B cell (primary cell): ENCODE data around the gene GPAT3. TPM values are rescaled to one million over a fixed set of nuclear protein-coding genes. Genes with fewer than 3 reads are reported as not detected.

Experiments
- ATAC-seq: fragments of 200-7000 bp; cut with Tn5 transposase; one replicate; pipeline ENCODE4 v1.10.0; 2021; ENCODE audit warnings: low read depth, mild to moderate bottlenecking, moderate number of reproducible peaks, moderate library complexity
- CTCF ChIA-PET: fragments of 350-600 bp; sonication (Branson Sonifier 250); formaldehyde crosslinking; loops from one replicate; lab custom pipeline; 2021; ENCODE audit warnings: antibody characterized with exemption, inconsistent platforms; lab: Charles Lee
- POLR2A ChIA-PET: fragments of 350-600 bp; sonication (Branson Sonifier 250); formaldehyde crosslinking; loops from one replicate; lab custom pipeline; 2021; ENCODE audit warnings: antibody characterized with exemption; lab: Charles Lee
- DNase-seq: peaks from one replicate; pipeline ENCODE4 v3.0.0; 2013
- H2AFZ ChIP-seq: 2 replicates; pipeline ENCODE4 v1.6.1; 2012; ENCODE audit warnings: mild to moderate bottlenecking, low read depth, low read length; ENCODE audit not compliant: insufficient read depth, poor library complexity, severe bottlenecking
- H3K27ac ChIP-seq, 2 donors: 1 replicate in 1 of 2; 2 replicates in 1 of 2; pipeline ENCODE4 v1.5.1; 2012 to 2013; ENCODE audit warnings: low read length in 2 of 2, mild to moderate bottlenecking in 2 of 2, moderate library complexity in 1 of 2
- H3K27me3 ChIP-seq, 4 experiments: fragments of 200-600 bp in 1 of 4; sonication (generic) in 1 of 4; replicated peaks in 1 of 4; 1 replicate in 2 of 4; 2 replicates in 2 of 4; pipeline versions ENCODE4 v1.6.1 to v1.7.0; 2013 to 2016; ENCODE audit warnings: low read length in 3 of 4, mild to moderate bottlenecking in 2 of 4, mixed read lengths in 1 of 4, moderate library complexity in 1 of 4; ENCODE audit not compliant: insufficient read depth in 4 of 4, control insufficient read depth in 3 of 4; ENCODE audit errors: control extremely low read depth in 1 of 4
- H3K36me3 ChIP-seq, 2 experiments: replicated peaks in 1 of 2; 1 replicate in 1 of 2; 2 replicates in 1 of 2; pipeline versions ENCODE4 v1.6.1 to v1.7.1; 2013; ENCODE audit warnings: low read length in 1 of 2; ENCODE audit not compliant: insufficient read depth in 2 of 2, control insufficient read depth in 1 of 2; ENCODE audit errors: control extremely low read depth in 1 of 2, extremely low read depth in 1 of 2
- H3K4me1 ChIP-seq, 2 donors: fragments of 200-600 bp in 1 of 2; sonication (generic) in 1 of 2; 1 replicate in 1 of 2; 2 replicates in 1 of 2; pipeline versions ENCODE4 v1.5.1 to v1.6.1; 2013 to 2017; ENCODE audit warnings: low read length in 2 of 2; ENCODE audit not compliant: control insufficient read depth in 2 of 2, insufficient read depth in 2 of 2
- H3K4me2 ChIP-seq: replicated peaks from 2 replicates; pipeline ENCODE3; 2012; ENCODE audit warnings: mild to moderate bottlenecking, low read depth, low read length; ENCODE audit not compliant: poor library complexity, severe bottlenecking
- H3K4me3 ChIP-seq, 5 experiments: fragments of 200-600 bp in 1 of 5; sonication (generic) in 1 of 5; 1 replicate in 3 of 5; 2 replicates in 2 of 5; pipeline versions ENCODE4 v1.5.1 to v1.7.0; 2011 to 2016; ENCODE audit warnings: low read length in 4 of 5, mild to moderate bottlenecking in 4 of 5, low read depth in 2 of 5, control low read depth in 1 of 5, moderate library complexity in 1 of 5; ENCODE audit not compliant: insufficient read depth in 1 of 5; ENCODE audit errors: control extremely low read depth in 1 of 5, extremely low read depth in 1 of 5
- H3K79me2 ChIP-seq: fragments of 200-600 bp; sonication (generic); one replicate; pipeline ENCODE4 v1.6.0; 2016; ENCODE audit warnings: low read length; ENCODE audit not compliant: control insufficient read depth, insufficient read depth
- H3K9ac ChIP-seq: fragments of 200-600 bp; sonication (generic); 2 replicates; pipeline ENCODE4 v1.6.1; 2017; ENCODE audit warnings: mild to moderate bottlenecking, low read length, moderate library complexity
- H3K9me3 ChIP-seq, 3 donors: one replicate each; pipeline versions ENCODE4 v1.6.1 to v1.7.1; 2013; ENCODE audit warnings: low read length in 2 of 3; ENCODE audit not compliant: control insufficient read depth in 2 of 3, insufficient read depth in 1 of 3; ENCODE audit errors: control extremely low read depth in 1 of 3
- H4K20me1 ChIP-seq: 2 replicates; pipeline ENCODE4 v1.6.0; 2012; ENCODE audit warnings: mild to moderate bottlenecking, low read length; ENCODE audit not compliant: insufficient read depth, control insufficient read depth, poor library complexity, severe bottlenecking
- H3K27ac Mint-ChIP-seq: one replicate; pipeline ENCODE4 v1.8.0; 2021; ENCODE audit warnings: mixed read lengths
- H3K27me3 Mint-ChIP-seq: one replicate; pipeline ENCODE4 v1.8.0; 2021; ENCODE audit warnings: mixed read lengths
- H3K4me1 Mint-ChIP-seq: one replicate; pipeline ENCODE4 v1.8.0; 2021; ENCODE audit warnings: mixed read lengths
- H3K4me3 Mint-ChIP-seq: one replicate; pipeline ENCODE4 v1.8.0; 2021; ENCODE audit warnings: mixed read lengths
- H3K9me3 Mint-ChIP-seq: one replicate; pipeline ENCODE4 v1.8.0; 2022; ENCODE audit warnings: mixed read lengths; ENCODE audit not compliant: insufficient read depth
- CTCF ChIP-seq: fragments of 200-600 bp; IDR thresholded peaks from one replicate; pipeline ENCODE4 v1.8.0; 2022; ENCODE audit warnings: antibody characterized with exemption, mild to moderate bottlenecking
- EZH2 ChIP-seq: IDR thresholded peaks from 2 replicates; pipeline ENCODE4 v1.6.1; 2012; ENCODE audit warnings: borderline replicate concordance, low read depth, mild to moderate bottlenecking, moderate library complexity, low read length; ENCODE audit not compliant: insufficient read depth, poor library complexity, severe bottlenecking
- WGBS: methylation state at CpG from one replicate; pipeline ENCODE4 v1.1.5; 2013; ENCODE audit warnings: missing lambda C conversion rate; ENCODE audit not compliant: insufficient coverage; 5-methylcytosine and 5-hydroxymethylcytosine counted together
- intact Hi-C: fragments of 100-400 bp; cut with micrococcal nuclease; formaldehyde crosslinking; loops from one replicate; pipeline ENCODE4 v1.10.0; 2022
- polyA plus RNA-seq: library from polyadenylated mRNA; depleted of rRNA; stranded (reverse); fragments of >200 nt; gene quantifications from 2 replicates; pipeline ENCODE4 v1.2.3, GENCODE V29; 2012
- total RNA-seq, 2 donors: library from RNA; stranded (reverse); fragments of 120-200 nt in 1 of 2; gene quantifications; 1 replicate in 1 of 2; 2 replicates in 1 of 2; pipeline versions ENCODE4 v1.2.3 to v1.2.4, GENCODE V29; 2013 to 2022

The GPAT3 gene
- total and polyA plus RNA-seq, 2 donors (not counting 1 experiment from before 2014, with no cell fraction given) = 0.06 to 0.89 TPM

DNA sequence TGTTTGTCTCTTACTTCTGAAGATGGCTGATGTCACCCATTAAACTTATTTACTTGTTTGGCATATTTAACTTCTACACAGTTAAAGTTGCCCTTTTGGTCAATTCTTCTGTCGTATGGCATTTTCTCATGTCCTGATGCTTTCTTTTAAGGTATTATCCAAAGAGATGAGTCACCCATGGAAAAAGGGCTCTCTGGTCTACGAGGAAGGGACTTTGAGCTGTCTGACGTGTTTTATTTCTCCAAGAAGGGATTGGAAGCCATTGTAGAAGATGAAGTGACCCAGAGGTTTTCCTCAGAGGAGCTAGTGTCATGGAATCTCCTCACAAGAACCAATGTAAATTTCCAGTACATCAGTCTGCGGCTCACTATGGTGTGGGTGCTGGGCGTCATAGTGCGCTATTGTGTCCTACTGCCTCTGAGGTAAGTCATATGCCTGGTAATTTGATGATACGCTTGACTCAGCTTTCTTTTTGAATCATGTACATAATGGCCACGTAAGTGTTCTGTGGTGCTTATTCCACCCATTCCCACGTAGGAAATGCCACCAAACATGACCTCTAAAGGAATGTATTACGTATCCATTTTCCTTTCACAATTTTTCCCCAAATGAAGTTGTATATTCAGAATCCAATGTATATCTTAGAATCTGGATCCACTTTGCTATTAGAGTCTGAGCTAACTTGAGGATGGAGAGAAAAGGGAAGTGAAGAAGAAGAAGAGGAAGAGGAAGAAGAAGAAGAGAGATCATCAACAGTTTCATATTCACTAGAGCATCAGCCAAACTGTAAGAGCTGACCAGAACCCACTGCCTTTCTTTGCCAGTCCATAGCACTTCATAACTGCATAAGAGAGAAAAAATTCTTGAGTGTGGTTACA, 45.7 kb downstream of the GPAT3 start:
- peak overlapping the region; percentile 39 to 49 for H3K27ac ChIP-seq
- intact Hi-C loops = loop anchor here (2.0 to 5.0 kb wide), 3 partner anchors 45 to 73 kb away; partner anchors contain the start of gene GPAT3
- H2AFZ ChIP-seq = peak overlapping the region; percentile 51
- H3K27me3 ChIP-seq = no peaks in the 10 kb centered on the region
- peak overlapping the region; percentile 55 for H3K4me2 ChIP-seq
- no peak for TF ChIP-seq CTCF
- TF ChIP-seq EZH2 = no peak
- 83% methylated on average over 2 of the region's 10 CpGs for WGBS
- Mint-ChIP-seq H3K9me3 (no peaks in the 10 kb centered on the region), H3K4me3 (peak overlapping the region; percentile 75), H3K27ac (peak overlapping the region; percentile 80), H3K4me1 (peaks cover 19% of the 10 kb centered on the region), H3K27me3 (no peaks in the 10 kb centered on the region)
- peak overlapping the region in 3 of 5 experiments; percentile 16 to 45 (median 33) for H3K4me3 ChIP-seq
- no peaks in the 10 kb centered on the region for H3K9me3 ChIP-seq
- POLR2A ChIA-PET = no interaction called here
- H3K36me3 ChIP-seq = no peaks in the 10 kb centered on the region
- H3K9ac ChIP-seq = peak overlapping the region; percentile 8
- ATAC-seq = peak; percentile 85
- peaks cover 14 to 17% of the 10 kb centered on the region in 2 donors for H3K4me1 ChIP-seq
- DNase-seq = peak; percentile 77
- H4K20me1 ChIP-seq = no peaks in the 10 kb centered on the region
- H3K79me2 ChIP-seq = no peaks in the 10 kb centered on the region
- CTCF ChIA-PET = interaction anchor here (0.7 to 2.2 kb wide), 16 partner anchors 11 to 570 kb away, joined by 3 to 16 read pairs (median 4); partner anchors contain the start of gene COQ2
